Panc1 (cell line): ENCODE measurements around the gene GFRA1.

Experiments used
- POLR2AphosphoS5 ChIP-seq: IDR thresholded peaks from 2 replicates; pipeline ENCODE4 v1.6.1; 2012; ENCODE audit warnings: mild to moderate bottlenecking, low read depth, low read length, moderate library complexity
- TF ChIP-seq, protein P1 (sequence below): fragments of 450-650 bp; IDR thresholded peaks from 2 replicates; pipeline ENCODE4 v1.5.1; 2017; ENCODE audit warnings: mild to moderate bottlenecking

DNA sequence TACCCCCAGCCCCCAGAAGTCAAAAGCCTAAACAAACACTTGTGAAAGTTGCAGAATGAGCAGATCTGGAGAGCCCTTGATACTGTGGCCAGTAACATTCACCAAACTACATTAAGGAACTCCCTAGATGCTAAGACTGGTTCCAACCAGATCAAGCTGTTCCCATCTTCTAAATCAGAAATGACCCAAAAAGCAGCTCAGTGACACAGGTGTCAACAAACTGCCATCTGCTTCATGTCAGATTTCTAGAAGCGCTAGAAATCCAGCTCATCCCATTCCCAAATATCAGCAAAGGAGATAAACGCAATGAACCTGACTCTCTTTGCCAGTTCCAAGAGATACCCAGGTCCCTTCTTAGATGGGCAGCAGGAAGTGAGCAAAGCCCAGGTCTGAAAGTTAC, 90.6 kb downstream of the GFRA1 start:
- TF ChIP-seq POLR2AphosphoS5, result no peak
- TF ChIP-seq, protein P1, sequence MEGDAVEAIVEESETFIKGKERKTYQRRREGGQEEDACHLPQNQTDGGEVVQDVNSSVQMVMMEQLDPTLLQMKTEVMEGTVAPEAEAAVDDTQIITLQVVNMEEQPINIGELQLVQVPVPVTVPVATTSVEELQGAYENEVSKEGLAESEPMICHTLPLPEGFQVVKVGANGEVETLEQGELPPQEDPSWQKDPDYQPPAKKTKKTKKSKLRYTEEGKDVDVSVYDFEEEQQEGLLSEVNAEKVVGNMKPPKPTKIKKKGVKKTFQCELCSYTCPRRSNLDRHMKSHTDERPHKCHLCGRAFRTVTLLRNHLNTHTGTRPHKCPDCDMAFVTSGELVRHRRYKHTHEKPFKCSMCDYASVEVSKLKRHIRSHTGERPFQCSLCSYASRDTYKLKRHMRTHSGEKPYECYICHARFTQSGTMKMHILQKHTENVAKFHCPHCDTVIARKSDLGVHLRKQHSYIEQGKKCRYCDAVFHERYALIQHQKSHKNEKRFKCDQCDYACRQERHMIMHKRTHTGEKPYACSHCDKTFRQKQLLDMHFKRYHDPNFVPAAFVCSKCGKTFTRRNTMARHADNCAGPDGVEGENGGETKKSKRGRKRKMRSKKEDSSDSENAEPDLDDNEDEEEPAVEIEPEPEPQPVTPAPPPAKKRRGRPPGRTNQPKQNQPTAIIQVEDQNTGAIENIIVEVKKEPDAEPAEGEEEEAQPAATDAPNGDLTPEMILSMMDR, result no peak
